ENCODE results near the gene CCDC9B.

- no peak for TF ChIP-seq CTCF (IDR thresholded peaks at IDR 0.05)
- TF ChIP-seq POLR2A (IDR thresholded peaks at IDR 0.05), result no peak
These were observed 4.6 kb upstream of the CCDC9B start for GRCh38 chr15:40345225-40345866.
